ENCODE measurements around the gene EEF2K. TPM values are rescaled to one million over a fixed set of nuclear protein-coding genes. Genes with fewer than 3 reads are reported as not detected.

Gene EEF2K
- total RNA-seq, 4 donors from 2014 or later = 10.6 to 26.9 (median 16.2) TPM

GRCh38 chr16:22192261-22193062, 13.6 kb upstream of the EEF2K start:
- Histone ChIP-seq H3K4me1 (peaks cover 19 to 69% (median 34%) of the 10 kb centered on the region in 3 donors), H3K9me3 (no peaks in the 10 kb centered on the region), H3K4me3 (peak overlapping the region in 3 of 4 donors; percentile 60 to 76 (median 73)), H3K27ac (peak overlapping the region; percentile 96 to 99 (median 98)), H3K27me3 (no peaks in the 10 kb centered on the region), H3K36me3 (no peaks in the 10 kb centered on the region)
- WGBS, 2 donors = 19 to 21% methylated on average over 16 of the region's 16 CpGs
- peak in 1 of 4 donors; percentile 30 for TF ChIP-seq POLR2A (IDR thresholded peaks at IDR 0.05)
- TF ChIP-seq, protein P1, sequence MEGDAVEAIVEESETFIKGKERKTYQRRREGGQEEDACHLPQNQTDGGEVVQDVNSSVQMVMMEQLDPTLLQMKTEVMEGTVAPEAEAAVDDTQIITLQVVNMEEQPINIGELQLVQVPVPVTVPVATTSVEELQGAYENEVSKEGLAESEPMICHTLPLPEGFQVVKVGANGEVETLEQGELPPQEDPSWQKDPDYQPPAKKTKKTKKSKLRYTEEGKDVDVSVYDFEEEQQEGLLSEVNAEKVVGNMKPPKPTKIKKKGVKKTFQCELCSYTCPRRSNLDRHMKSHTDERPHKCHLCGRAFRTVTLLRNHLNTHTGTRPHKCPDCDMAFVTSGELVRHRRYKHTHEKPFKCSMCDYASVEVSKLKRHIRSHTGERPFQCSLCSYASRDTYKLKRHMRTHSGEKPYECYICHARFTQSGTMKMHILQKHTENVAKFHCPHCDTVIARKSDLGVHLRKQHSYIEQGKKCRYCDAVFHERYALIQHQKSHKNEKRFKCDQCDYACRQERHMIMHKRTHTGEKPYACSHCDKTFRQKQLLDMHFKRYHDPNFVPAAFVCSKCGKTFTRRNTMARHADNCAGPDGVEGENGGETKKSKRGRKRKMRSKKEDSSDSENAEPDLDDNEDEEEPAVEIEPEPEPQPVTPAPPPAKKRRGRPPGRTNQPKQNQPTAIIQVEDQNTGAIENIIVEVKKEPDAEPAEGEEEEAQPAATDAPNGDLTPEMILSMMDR (IDR thresholded peaks at IDR 0.05) = no peak
- intact Hi-C loops (cut with DNase I) = no loop called here
- DNase-seq = peak; percentile 39

- Histone ChIP-seq H3K27ac (peak overlapping the region; percentile 96 to 99 (median 98)), H3K36me3 (no peaks in the 10 kb centered on the region), H3K4me1 (peaks cover 19 to 68% (median 34%) of the 10 kb centered on the region in 3 donors), H3K4me3 (peak overlapping the region in 1 of 4 donors; percentile 76), H3K9me3 (no peaks in the 10 kb centered on the region), H3K27me3 (no peaks in the 10 kb centered on the region)
- DNase-seq = no peak
- TF ChIP-seq, protein P1 (IDR thresholded peaks at IDR 0.05) = no peak
- TF ChIP-seq POLR2A (IDR thresholded peaks at IDR 0.05) = no peak
- intact Hi-C loops (cut with DNase I) = no loop called here
- 78 to 90% methylated on average over 2 of the region's 2 CpGs for WGBS, 2 donors
These were observed 13.0 kb upstream of the EEF2K start for GRCh38 chr16:22193063-22193411.

DNA sequence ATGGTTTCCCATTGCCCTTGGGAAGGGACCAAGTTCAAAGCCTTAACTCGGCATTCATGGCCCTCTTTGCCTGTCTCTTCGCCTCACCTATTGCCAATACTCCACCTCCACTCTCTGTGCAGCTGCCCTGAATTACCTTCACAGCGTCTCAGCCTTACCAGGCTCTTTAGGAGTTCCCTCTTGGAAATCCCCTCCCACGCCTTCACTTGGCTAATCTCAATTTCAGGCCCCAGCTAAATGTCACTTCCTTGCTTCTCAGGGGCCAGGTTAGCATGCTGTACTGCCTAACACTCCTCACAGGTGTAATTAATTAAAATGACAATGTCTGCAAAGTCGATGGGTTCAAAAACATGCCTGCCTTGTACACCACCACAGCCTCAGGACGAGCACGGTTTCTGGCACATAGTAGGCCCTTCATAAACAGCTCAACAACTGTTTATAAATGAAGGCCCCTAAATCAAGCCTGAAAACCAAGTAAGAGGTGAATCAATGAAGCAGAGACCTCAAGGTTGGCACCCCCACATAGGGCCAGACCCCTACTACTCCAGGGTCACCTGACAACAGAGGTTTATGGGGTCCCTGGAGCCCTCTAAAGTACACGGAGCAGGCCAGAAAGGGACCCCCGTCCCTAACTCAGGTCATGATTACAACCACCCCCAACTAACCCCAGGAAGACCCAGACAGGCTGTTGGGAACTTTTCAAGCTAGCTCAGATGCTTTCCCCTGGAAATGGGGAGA, 11.2 kb upstream of the EEF2K start:
- Histone ChIP-seq H3K36me3 (no peaks in the 10 kb centered on the region), H3K27ac (peak overlapping the region; percentile 67 to 99 (median 86)), H3K4me3 (no peak overlapping the region), H3K9me3 (no peaks in the 10 kb centered on the region), H3K27me3 (no peaks in the 10 kb centered on the region), H3K4me1 (peaks cover 20 to 66% (median 36%) of the 10 kb centered on the region in 3 donors)
- intact Hi-C loops (cut with DNase I) = no loop called here
- DNase-seq = no peak
- TF ChIP-seq, protein P1 (IDR thresholded peaks at IDR 0.05) = no peak
- no peak for TF ChIP-seq POLR2A (IDR thresholded peaks at IDR 0.05)
- WGBS, 2 donors = 64 to 77% methylated on average over 6 to 9 of the region's 9 CpGs

GRCh38 chr16:22195445-22195694, 10.7 kb upstream of the EEF2K start:
- Histone ChIP-seq H3K4me1 (peaks cover 24 to 67% (median 41%) of the 10 kb centered on the region in 3 donors), H3K27me3 (no peaks in the 10 kb centered on the region), H3K27ac (peak overlapping the region; percentile 67 to 99 (median 81)), H3K4me3 (peak overlapping the region in 1 of 4 donors; percentile 53), H3K36me3 (no peaks in the 10 kb centered on the region), H3K9me3 (no peaks in the 10 kb centered on the region)
- intact Hi-C loops (cut with DNase I) = no loop called here
- no peak for DNase-seq
- TF ChIP-seq, protein P1 (IDR thresholded peaks at IDR 0.05) = no peak
- TF ChIP-seq POLR2A (IDR thresholded peaks at IDR 0.05) = no peak
